ENCODE results near the gene VPREB1.

VPREB1 gene

GRCh38 chr22:22226448-22227187 is 18.0 kb upstream of the VPREB1 start:
- Histone ChIP-seq H3K9me3 (no peaks in the 10 kb centered on the region), H3K4me3 (no peak overlapping the region), H3K36me3 (replicated peaks) (no peaks in the 10 kb centered on the region), H3K4me1 (no peaks in the 10 kb centered on the region), H3K27me3 (ENCODE audit: low read depth) (no peaks in the 10 kb centered on the region)
- DNase-seq (ENCODE audit: low spot score in 2 of 2) = no peak
- in situ Hi-C loops (cut with MboI; ENCODE audit: low sequenced_read_pairs) = no loop called here

- DNase-seq (ENCODE audit: low spot score in 2 of 2) = no peak
- Histone ChIP-seq H3K36me3 (replicated peaks) (no peaks in the 10 kb centered on the region), H3K4me1 (no peaks in the 10 kb centered on the region), H3K4me3 (no peak overlapping the region), H3K9me3 (no peaks in the 10 kb centered on the region), H3K27me3 (ENCODE audit: low read depth) (no peaks in the 10 kb centered on the region)
- in situ Hi-C loops (cut with MboI; ENCODE audit: low sequenced_read_pairs) = no loop called here
Measured at GRCh38 chr22:22228421-22228820, 16.2 kb upstream of the VPREB1 start.

DNA sequence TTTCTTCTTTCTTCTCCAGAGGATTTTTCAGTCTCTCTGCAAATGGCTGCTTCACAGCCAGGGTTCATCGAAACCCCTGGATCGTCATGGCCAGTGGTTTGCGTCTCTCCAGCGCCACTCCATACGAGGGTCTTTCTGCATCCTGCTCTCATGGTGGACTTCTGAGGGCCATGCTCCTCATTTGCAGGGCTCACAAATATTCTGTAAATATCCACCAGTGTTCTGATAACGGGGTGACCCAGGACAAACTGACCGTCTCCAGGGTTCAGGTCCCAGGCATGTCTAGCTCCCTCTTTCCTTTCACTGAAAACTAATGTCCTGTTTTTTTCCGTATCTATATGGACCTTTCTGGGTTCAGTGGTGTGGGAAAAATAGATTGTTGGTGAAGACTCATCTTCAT is 15.7 kb upstream of the VPREB1 start:
- no peaks in the 10 kb centered on the region for H3K27me3 ChIP-seq (ENCODE audit: low read depth)
- H3K4me1 ChIP-seq = no peaks in the 10 kb centered on the region
- H3K9me3 ChIP-seq = no peaks in the 10 kb centered on the region
- in situ Hi-C loops (cut with MboI; ENCODE audit: low sequenced_read_pairs) = no loop called here
- no peaks in the 10 kb centered on the region for H3K36me3 ChIP-seq (replicated peaks)
- no peak overlapping the region for H3K4me3 ChIP-seq
- DNase-seq (ENCODE audit: low spot score in 2 of 2) = no peak

GRCh38 chr22:22229683-22230420 is 14.7 kb upstream of the VPREB1 start:
- H3K27me3 ChIP-seq (ENCODE audit: low read depth) = no peaks in the 10 kb centered on the region
- DNase-seq (ENCODE audit: low spot score in 2 of 2) = no peak
- in situ Hi-C loops (cut with MboI; ENCODE audit: low sequenced_read_pairs) = no loop called here

GRCh38 chr22:22230438-22230837 is 14.1 kb upstream of the VPREB1 start:
- no peaks in the 10 kb centered on the region for H3K9me3 ChIP-seq
- no peak overlapping the region for H3K4me3 ChIP-seq
- no peaks in the 10 kb centered on the region for H3K27me3 ChIP-seq (ENCODE audit: low read depth)
- H3K4me1 ChIP-seq = no peaks in the 10 kb centered on the region
- H3K36me3 ChIP-seq (replicated peaks) = no peaks in the 10 kb centered on the region
- DNase-seq (ENCODE audit: low spot score in 2 of 2) = no peak
- in situ Hi-C loops (cut with MboI; ENCODE audit: low sequenced_read_pairs) = no loop called here

More at GRCh38 chr22:22229683-22230420, 14.7 kb upstream of the VPREB1 start:
- H3K4me1 ChIP-seq = no peaks in the 10 kb centered on the region
- no peak overlapping the region for H3K4me3 ChIP-seq
- no peaks in the 10 kb centered on the region for H3K9me3 ChIP-seq
- H3K36me3 ChIP-seq (replicated peaks) = no peaks in the 10 kb centered on the region

DNA sequence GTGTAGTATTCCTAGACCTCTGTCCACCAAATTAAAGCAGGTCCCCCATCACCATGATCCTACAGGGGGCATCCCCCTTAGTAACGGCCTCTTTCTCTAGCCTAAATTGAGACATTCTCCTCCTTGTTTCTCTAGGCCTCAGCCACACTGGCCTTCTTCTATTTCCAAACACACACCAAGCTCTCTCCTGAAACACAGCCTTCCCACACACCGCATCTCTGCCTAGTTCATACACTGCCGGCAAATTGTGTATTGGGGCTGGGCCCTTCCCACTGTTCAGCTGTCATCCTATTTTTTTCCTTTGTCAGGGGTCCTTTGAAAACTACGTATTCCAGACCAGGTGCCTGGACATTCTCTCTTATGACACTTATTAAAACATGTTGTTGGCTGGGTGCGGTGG is 11.5 kb upstream of the VPREB1 start:
- in situ Hi-C loops (cut with MboI; ENCODE audit: low sequenced_read_pairs) = no loop called here
- no peak for DNase-seq (ENCODE audit: low spot score in 2 of 2)
- Histone ChIP-seq H3K36me3 (replicated peaks) (no peaks in the 10 kb centered on the region), H3K4me3 (no peak overlapping the region), H3K27me3 (ENCODE audit: low read depth) (no peaks in the 10 kb centered on the region), H3K4me1 (no peaks in the 10 kb centered on the region), H3K9me3 (no peaks in the 10 kb centered on the region)

DNA sequence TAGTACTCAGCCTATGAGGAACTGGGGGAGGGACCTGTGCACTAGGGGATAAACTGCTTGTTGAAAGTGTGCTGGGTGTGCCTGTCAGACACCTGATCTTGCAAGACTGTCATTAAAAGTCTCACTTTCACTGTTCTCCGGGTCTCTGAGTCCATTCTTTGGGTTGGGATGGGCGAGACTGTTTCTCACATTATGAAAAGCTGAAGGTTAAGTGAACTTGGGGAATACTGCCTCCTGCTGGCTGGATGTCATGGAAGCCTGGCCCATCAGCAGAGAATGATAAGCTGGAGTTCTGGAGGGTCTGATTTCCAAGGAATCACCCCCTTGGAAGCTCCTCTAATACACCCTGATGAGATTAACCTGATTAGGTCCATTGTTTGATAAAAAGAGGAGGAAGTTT is 9.0 kb upstream of the VPREB1 start:
- Histone ChIP-seq H3K36me3 (replicated peaks) (no peaks in the 10 kb centered on the region), H3K4me3 (no peak overlapping the region), H3K27me3 (ENCODE audit: low read depth) (no peaks in the 10 kb centered on the region), H3K9me3 (no peaks in the 10 kb centered on the region), H3K4me1 (no peaks in the 10 kb centered on the region)
- DNase-seq (ENCODE audit: low spot score in 2 of 2) = peak in 1 of 2 experiments; percentile 29
- in situ Hi-C loops (cut with MboI; ENCODE audit: low sequenced_read_pairs) = no loop called here

DNA sequence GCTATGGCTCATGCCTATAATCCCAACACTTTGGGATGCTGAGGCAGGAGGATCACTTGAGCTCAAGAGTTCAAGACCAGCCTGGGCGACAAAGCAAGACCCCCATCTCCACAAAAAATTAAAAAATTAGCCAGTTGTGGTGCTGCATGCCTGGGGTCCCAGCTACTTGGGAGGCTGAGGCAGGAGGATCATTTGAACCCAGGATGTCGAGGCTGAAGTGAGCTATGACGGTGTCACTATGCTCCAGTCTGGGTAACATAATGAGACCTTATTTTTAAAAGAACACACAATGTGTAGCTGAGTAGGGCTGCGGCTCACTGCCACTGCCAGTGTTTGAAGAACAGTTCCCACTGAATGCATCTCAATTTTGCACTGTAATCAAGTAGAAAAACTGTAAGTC is 7.1 kb upstream of the VPREB1 start:
- H3K4me3 ChIP-seq = no peak overlapping the region
- no peaks in the 10 kb centered on the region for H3K9me3 ChIP-seq
- H3K4me1 ChIP-seq = no peaks in the 10 kb centered on the region
- no peaks in the 10 kb centered on the region for H3K27me3 ChIP-seq (ENCODE audit: low read depth)
- in situ Hi-C loops (cut with MboI; ENCODE audit: low sequenced_read_pairs) = no loop called here
- no peak for DNase-seq (ENCODE audit: low spot score in 2 of 2)
- no peaks in the 10 kb centered on the region for H3K36me3 ChIP-seq (replicated peaks)

DNA sequence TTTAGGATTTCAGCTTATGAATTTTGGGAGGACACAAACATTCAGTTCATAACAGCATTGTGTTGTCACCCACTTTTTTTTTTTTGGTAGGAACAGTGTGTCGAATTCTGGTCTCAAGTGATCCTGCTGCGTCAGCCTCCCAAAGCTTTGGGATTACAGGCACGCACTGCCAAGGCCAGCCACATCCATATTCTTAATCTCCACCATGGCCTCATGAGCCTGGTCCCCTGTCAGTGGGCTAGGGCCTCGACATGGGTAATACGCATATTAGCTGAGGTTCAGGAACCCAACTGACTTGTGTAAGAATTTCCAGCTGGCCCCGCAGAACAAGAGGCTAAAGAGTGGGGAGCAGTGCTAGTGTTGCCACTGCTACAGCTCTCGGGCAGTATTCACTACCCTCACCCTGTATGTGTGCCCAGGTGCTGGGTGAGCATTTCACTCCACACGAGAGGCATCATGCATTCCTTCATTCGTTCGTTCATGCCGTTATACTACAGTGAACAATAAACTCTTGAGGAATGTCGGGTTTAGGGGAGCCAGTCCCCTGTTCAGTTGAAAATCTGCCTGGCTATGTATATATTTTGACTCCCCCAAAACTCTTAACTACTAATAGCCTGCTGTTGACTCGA is 5.2 kb upstream of the VPREB1 start:
- Histone ChIP-seq H3K27me3 (ENCODE audit: low read depth) (no peaks in the 10 kb centered on the region), H3K9me3 (no peaks in the 10 kb centered on the region), H3K4me3 (no peak overlapping the region), H3K36me3 (replicated peaks) (no peaks in the 10 kb centered on the region), H3K4me1 (no peaks in the 10 kb centered on the region)
- in situ Hi-C loops (cut with MboI; ENCODE audit: low sequenced_read_pairs) = no loop called here
- no peak for DNase-seq (ENCODE audit: low spot score in 2 of 2)

- H3K36me3 ChIP-seq (replicated peaks) = no peaks in the 10 kb centered on the region
- H3K4me3 ChIP-seq = no peak overlapping the region
- in situ Hi-C loops (cut with MboI; ENCODE audit: low sequenced_read_pairs) = no loop called here
- no peak for DNase-seq (ENCODE audit: low spot score in 2 of 2)
- no peaks in the 10 kb centered on the region for H3K9me3 ChIP-seq
- no peaks in the 10 kb centered on the region for H3K27me3 ChIP-seq (ENCODE audit: low read depth)
- no peaks in the 10 kb centered on the region for H3K4me1 ChIP-seq
Measured at GRCh38 chr22:22241554-22241898, 3.1 kb upstream of the VPREB1 start.

- DNase-seq (ENCODE audit: low spot score in 2 of 2) = no peak
- Histone ChIP-seq H3K36me3 (replicated peaks) (no peaks in the 10 kb centered on the region), H3K4me1 (no peaks in the 10 kb centered on the region), H3K9me3 (no peaks in the 10 kb centered on the region), H3K27me3 (ENCODE audit: low read depth) (no peaks in the 10 kb centered on the region), H3K4me3 (no peak overlapping the region)
- in situ Hi-C loops (cut with MboI; ENCODE audit: low sequenced_read_pairs) = no loop called here
Measured at GRCh38 chr22:22242488-22242887, 2.1 kb upstream of the VPREB1 start.

DNA sequence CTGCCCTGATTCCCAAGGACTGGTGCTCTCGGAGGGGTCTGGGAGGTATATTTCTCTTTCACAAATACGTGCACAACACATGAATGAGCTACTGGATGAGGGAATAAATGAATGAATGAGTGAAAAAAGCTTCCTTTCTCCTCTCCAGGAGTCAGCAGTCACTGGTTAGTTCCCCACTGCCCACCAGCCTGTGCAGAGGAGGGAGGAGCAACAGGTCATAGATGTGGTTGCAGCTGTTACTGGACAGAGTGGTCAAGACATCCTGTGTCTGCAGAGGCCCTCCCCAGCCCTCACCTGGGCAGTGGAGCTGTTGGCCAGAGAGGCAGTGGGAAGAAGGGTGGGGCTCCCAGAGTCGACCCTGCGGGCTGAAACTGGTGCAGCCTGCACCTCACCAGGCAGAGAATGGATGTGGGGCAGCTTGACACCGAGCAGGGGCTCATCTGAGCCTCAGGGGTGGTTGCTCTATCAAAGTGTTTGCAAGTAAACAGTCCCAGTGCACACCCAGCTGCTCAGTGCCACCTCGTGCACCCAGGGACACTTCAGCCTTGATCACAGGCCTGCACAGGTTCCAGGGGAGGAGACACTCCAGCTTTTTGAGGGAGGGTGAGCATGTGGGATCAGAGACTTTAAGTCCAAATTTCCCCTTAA is 1.4 kb upstream of the VPREB1 start:
- Histone ChIP-seq H3K4me1 (no peaks in the 10 kb centered on the region), H3K9me3 (no peaks in the 10 kb centered on the region), H3K27me3 (ENCODE audit: low read depth) (no peaks in the 10 kb centered on the region), H3K4me3 (no peak overlapping the region), H3K36me3 (replicated peaks) (no peaks in the 10 kb centered on the region)
- no peak for DNase-seq (ENCODE audit: low spot score in 2 of 2)
- in situ Hi-C loops (cut with MboI; ENCODE audit: low sequenced_read_pairs) = no loop called here

GRCh38 chr22:22245256-22245909 is 797 bp downstream of the VPREB1 start:
- no peaks in the 10 kb centered on the region for H3K36me3 ChIP-seq (replicated peaks)
- in situ Hi-C loops (cut with MboI; ENCODE audit: low sequenced_read_pairs) = no loop called here
- H3K4me1 ChIP-seq = no peaks in the 10 kb centered on the region

More at GRCh38 chr22:22245256-22245909, 797 bp downstream of the VPREB1 start:
- Histone ChIP-seq H3K27me3 (ENCODE audit: low read depth) (0 out of 2 replicates have a peak, but pooled peaks cover 4% of the 10 kb centered on the region), H3K4me3 (no peak overlapping the region), H3K9me3 (no peaks in the 10 kb centered on the region)
- DNase-seq (ENCODE audit: low spot score in 2 of 2) = no peak
